H9 (cell line): ENCODE measurements around the gene C10orf105. TPM values are rescaled to one million over a fixed set of nuclear protein-coding genes. Genes with fewer than 3 reads are reported as not detected.

Source experiments
- DNase-seq: peaks from one replicate; pipeline ENCODE4 v3.0.0-alpha.2; 2017
- H2AFZ ChIP-seq: one replicate; pipeline ENCODE4 v1.6.1; 2013; ENCODE audit warnings: mild to moderate bottlenecking, low read length, control low read depth, moderate library complexity
- H2AK5ac ChIP-seq: 2 replicates; pipeline ENCODE4 v1.6.1; 2013; ENCODE audit warnings: low read length, control low read depth, mixed read lengths; ENCODE audit not compliant: insufficient read length
- H2BK120ac ChIP-seq: one replicate; pipeline ENCODE4 v1.6.1; 2013; ENCODE audit warnings: low read depth, mild to moderate bottlenecking, low read length, control low read depth, inconsistent platforms; ENCODE audit not compliant: poor library complexity, severe bottlenecking
- H2BK12ac ChIP-seq: 2 replicates; pipeline ENCODE4 v1.6.1; 2013; ENCODE audit warnings: low read length, control low read depth, mixed read lengths, low read depth; ENCODE audit not compliant: insufficient read length
- H2BK15ac ChIP-seq: 2 replicates; pipeline ENCODE4 v1.6.1; 2013; ENCODE audit warnings: low read depth, low read length, control low read depth
- H2BK20ac ChIP-seq: one replicate; pipeline ENCODE4 v1.6.1; 2013; ENCODE audit warnings: low read depth, mild to moderate bottlenecking, low read length, control low read depth, inconsistent platforms; ENCODE audit not compliant: poor library complexity, severe bottlenecking
- H2BK5ac ChIP-seq: 2 replicates; pipeline ENCODE4 v1.6.1; 2013; ENCODE audit warnings: low read length, control low read depth, mixed read lengths; ENCODE audit not compliant: insufficient read length
- H3K14ac ChIP-seq: 2 replicates; pipeline ENCODE4 v1.6.1; 2013; ENCODE audit warnings: low read length, control low read depth; ENCODE audit not compliant: insufficient read depth
- H3K18ac ChIP-seq: 2 replicates; pipeline ENCODE4 v1.6.1; 2013; ENCODE audit warnings: low read depth, mild to moderate bottlenecking, mixed read lengths, low read length, control low read depth; ENCODE audit not compliant: insufficient read length
- H3K23ac ChIP-seq: 2 replicates; pipeline ENCODE4 v1.6.1; 2013; ENCODE audit warnings: low read length, control low read depth, mixed read lengths, low read depth; ENCODE audit not compliant: insufficient read length
- H3K23me2 ChIP-seq: 2 replicates; pipeline ENCODE4 v1.6.1; 2013; ENCODE audit warnings: low read depth, mild to moderate bottlenecking, mixed read lengths, low read length, control low read depth; ENCODE audit not compliant: insufficient read length, poor library complexity, severe bottlenecking
- H3K27ac ChIP-seq: 2 replicates; pipeline ENCODE4 v1.5.1; 2013; ENCODE audit warnings: low read length, control low read depth, mixed read lengths, low read depth; ENCODE audit not compliant: insufficient read length
- H3K27me3 ChIP-seq: 2 replicates; pipeline ENCODE4 v1.6.1; 2013; ENCODE audit warnings: low read length, control low read depth, inconsistent platforms; ENCODE audit not compliant: insufficient read depth
- H3K4ac ChIP-seq: 2 replicates; pipeline ENCODE4 v1.6.1; 2013; ENCODE audit warnings: low read depth, mild to moderate bottlenecking, control low read depth, inconsistent platforms, low read length, moderate library complexity
- H3K4me1 ChIP-seq: 2 replicates; pipeline ENCODE4 v1.6.1; 2013; ENCODE audit warnings: low read length, control low read depth, inconsistent platforms; ENCODE audit not compliant: insufficient read depth
- H3K4me2 ChIP-seq: 2 replicates; pipeline ENCODE4 v1.6.1; 2013; ENCODE audit warnings: low read length, control low read depth, mixed read lengths; ENCODE audit not compliant: insufficient read length, insufficient read depth
- H3K56ac ChIP-seq: 2 replicates; pipeline ENCODE4 v1.6.1; 2013; ENCODE audit warnings: low read depth, mild to moderate bottlenecking, mixed read lengths, low read length, control low read depth; ENCODE audit not compliant: insufficient read length
- H3K79me1 ChIP-seq: 2 replicates; pipeline ENCODE4 v1.6.1; 2013; ENCODE audit warnings: low read depth, mild to moderate bottlenecking, moderate library complexity, low read length, control low read depth, inconsistent platforms; ENCODE audit not compliant: insufficient read depth, poor library complexity, severe bottlenecking
- H3K79me2 ChIP-seq: 2 replicates; pipeline ENCODE4 v1.6.1; 2013; ENCODE audit warnings: low read length, control low read depth, inconsistent platforms; ENCODE audit not compliant: insufficient read depth
- H3K9ac ChIP-seq: 2 replicates; pipeline ENCODE4 v1.6.1; 2013; ENCODE audit warnings: low read length, control low read depth, mixed read lengths; ENCODE audit not compliant: insufficient read length; ENCODE audit errors: extremely low read depth
- H3K9me3 ChIP-seq: one replicate; pipeline ENCODE4 v1.6.1; 2013; ENCODE audit warnings: low read depth, low read length, inconsistent platforms; ENCODE audit not compliant: control insufficient read depth
- H3T11ph ChIP-seq: one replicate; pipeline ENCODE4 v1.6.1; 2013; ENCODE audit warnings: mild to moderate bottlenecking, low read length, control low read depth, inconsistent platforms
- H4K20me1 ChIP-seq: one replicate; pipeline ENCODE4 v1.6.1; 2013; ENCODE audit not compliant: control insufficient read depth, insufficient read length, insufficient read depth
- H4K5ac ChIP-seq: 2 replicates; pipeline ENCODE4 v1.6.1; 2013; ENCODE audit warnings: low read depth, mild to moderate bottlenecking, mixed read lengths, low read length, control low read depth; ENCODE audit not compliant: insufficient read length
- H4K8ac ChIP-seq: replicated peaks from 2 replicates; pipeline ENCODE4 v1.6.1; 2013; ENCODE audit warnings: low read length, control low read depth, mixed read lengths, low read depth; ENCODE audit not compliant: insufficient read length
- H4K91ac ChIP-seq: 2 replicates; pipeline ENCODE4 v1.6.1; 2013; ENCODE audit warnings: low read depth, mild to moderate bottlenecking, moderate library complexity, mixed read lengths, low read length, control low read depth; ENCODE audit not compliant: insufficient read length
- H3K27ac Mint-ChIP-seq, 3 experiments: 2 replicates in 2 of 3; 3 replicates in 1 of 3; pipeline ENCODE4 v1.8.0; 2020 to 2021; ENCODE audit warnings: mixed read lengths in 3 of 3, mild to moderate bottlenecking in 1 of 3, moderate library complexity in 1 of 3
- H3K27me3 Mint-ChIP-seq: 2 replicates; pipeline ENCODE4 v1.8.0; 2021; ENCODE audit warnings: low read depth, mild to moderate bottlenecking, moderate library complexity, mixed read lengths
- H3K36me3 Mint-ChIP-seq, 3 experiments: 2 replicates in 2 of 3; 3 replicates in 1 of 3; pipeline ENCODE4 v1.8.0; 2020 to 2021; ENCODE audit warnings: low read depth in 3 of 3, mixed read lengths in 3 of 3; ENCODE audit not compliant: insufficient read depth in 1 of 3
- H3K4me1 Mint-ChIP-seq, 2 experiments: 2 replicates each; pipeline ENCODE4 v1.8.0; 2020; ENCODE audit warnings: mixed read lengths in 2 of 2
- H3K4me3 Mint-ChIP-seq, 2 experiments: 2 replicates in 1 of 2; 3 replicates in 1 of 2; pipeline ENCODE4 v1.8.0; 2020 to 2021; ENCODE audit warnings: mild to moderate bottlenecking in 2 of 2, mixed read lengths in 2 of 2, moderate library complexity in 1 of 2
- H3K9me3 Mint-ChIP-seq, 2 experiments: 2 replicates in 1 of 2; 3 replicates in 1 of 2; pipeline ENCODE4 v1.8.0; 2020; ENCODE audit warnings: mild to moderate bottlenecking in 2 of 2, mixed read lengths in 2 of 2, moderate library complexity in 1 of 2
- WGBS: extraction: QIAGEN DNeasy Blood & Tissue Kit; methylation state at CpG from one replicate; pipeline ENCODE4 v1.1.7; 2013; ENCODE audit warnings: missing lambda C conversion rate, low lambda C conversion rate, mixed read lengths; ENCODE audit not compliant: insufficient read length; ENCODE audit errors: extremely low coverage; 5-methylcytosine and 5-hydroxymethylcytosine counted together
- total RNA-seq: library from RNA; stranded (reverse); gene quantifications from 2 replicates; pipeline ENCODE4 v1.2.1, GENCODE V29; 2021
- TF ChIP-seq, protein P1 (sequence below): fragments of 200-600 bp; sonication (generic); conservative IDR thresholded peaks from 3 replicates; pipeline ENCODE4 v1.8.0; 2021; ENCODE audit warnings: antibody characterized with exemption, mild to moderate bottlenecking

The C10orf105 gene
- total RNA-seq, 1 experiment from 2014 or later: 0.26 TPM

DNA sequence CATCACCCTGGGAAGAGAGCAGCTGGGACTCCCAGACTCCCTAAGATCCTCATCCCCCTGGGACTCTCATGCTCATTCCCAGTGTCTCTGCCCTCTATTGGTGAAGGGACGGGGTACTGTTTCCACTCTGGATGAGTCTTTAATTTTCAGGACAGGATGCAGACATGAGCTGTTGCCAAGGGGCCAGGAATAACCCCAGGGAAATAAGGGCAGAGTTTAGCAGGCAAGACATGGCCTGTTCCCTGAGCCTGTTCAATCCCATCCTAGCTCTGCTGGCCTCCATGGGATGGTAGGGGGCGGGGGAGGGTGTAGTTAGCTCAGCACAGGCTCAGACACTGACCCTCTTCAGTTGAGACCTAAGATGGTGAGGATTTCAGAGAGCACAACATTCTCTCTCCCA, 14.0 kb downstream of the C10orf105 start:
- Histone ChIP-seq H3T11ph (no peak overlapping the region), H3K18ac (no peak overlapping the region), H3K14ac (no peak overlapping the region), H3K9ac (no peak overlapping the region), H3K79me2 (no peaks in the 10 kb centered on the region), H4K20me1 (no peaks in the 10 kb centered on the region), H4K91ac (no peak overlapping the region), H2AFZ (no peak overlapping the region), H3K56ac (no peak overlapping the region), H3K79me1 (no peaks in the 10 kb centered on the region), H3K27ac (no peak overlapping the region), H2AK5ac (no peak overlapping the region), H3K4me2 (no peak overlapping the region), H2BK20ac (no peak overlapping the region), H3K4me1 (no peaks in the 10 kb centered on the region), H3K27me3 (no peaks in the 10 kb centered on the region), H2BK12ac (no peak overlapping the region), H2BK5ac (no peak overlapping the region), H3K9me3 (no peaks in the 10 kb centered on the region), H4K5ac (no peak overlapping the region), H4K8ac (no peak overlapping the region), H3K23me2 (no peaks in the 10 kb centered on the region), H3K23ac (no peak overlapping the region), H2BK15ac (no peak overlapping the region), H2BK120ac (no peak overlapping the region), H3K4ac (no peak overlapping the region)
- Mint-ChIP-seq H3K27me3 (peaks cover 14% of the 10 kb centered on the region), H3K4me1 (peaks cover 8 to 15% of the 10 kb centered on the region in 2 experiments), H3K4me3 (no peak overlapping the region), H3K9me3 (no peaks in the 10 kb centered on the region), H3K27ac (no peak overlapping the region), H3K36me3 (no peaks in the 10 kb centered on the region)
- WGBS: no CpG with 5 or more reads among the region's 2 CpGs
- DNase-seq: no peak
- TF ChIP-seq, protein P1, sequence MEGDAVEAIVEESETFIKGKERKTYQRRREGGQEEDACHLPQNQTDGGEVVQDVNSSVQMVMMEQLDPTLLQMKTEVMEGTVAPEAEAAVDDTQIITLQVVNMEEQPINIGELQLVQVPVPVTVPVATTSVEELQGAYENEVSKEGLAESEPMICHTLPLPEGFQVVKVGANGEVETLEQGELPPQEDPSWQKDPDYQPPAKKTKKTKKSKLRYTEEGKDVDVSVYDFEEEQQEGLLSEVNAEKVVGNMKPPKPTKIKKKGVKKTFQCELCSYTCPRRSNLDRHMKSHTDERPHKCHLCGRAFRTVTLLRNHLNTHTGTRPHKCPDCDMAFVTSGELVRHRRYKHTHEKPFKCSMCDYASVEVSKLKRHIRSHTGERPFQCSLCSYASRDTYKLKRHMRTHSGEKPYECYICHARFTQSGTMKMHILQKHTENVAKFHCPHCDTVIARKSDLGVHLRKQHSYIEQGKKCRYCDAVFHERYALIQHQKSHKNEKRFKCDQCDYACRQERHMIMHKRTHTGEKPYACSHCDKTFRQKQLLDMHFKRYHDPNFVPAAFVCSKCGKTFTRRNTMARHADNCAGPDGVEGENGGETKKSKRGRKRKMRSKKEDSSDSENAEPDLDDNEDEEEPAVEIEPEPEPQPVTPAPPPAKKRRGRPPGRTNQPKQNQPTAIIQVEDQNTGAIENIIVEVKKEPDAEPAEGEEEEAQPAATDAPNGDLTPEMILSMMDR: no peak
